ENCODE measurements around the gene ATP5PD.

GRCh38 chr17:75013092-75013559 is 33.6 kb downstream of the ATP5PD start:
- TF ChIP-seq CTCF (IDR thresholded peaks at IDR 0.05; ENCODE audit: low read depth, low read length, poor library complexity, severe bottlenecking), result no peak
- no peak for TF ChIP-seq EZH2phosphoT487 (IDR thresholded peaks at IDR 0.05; ENCODE audit: borderline replicate concordance, low read length)

Measured in DOHH2 (cell line).